GM23248 (cell line): ENCODE data around the gene QRICH2.

Experiments
- EZH2 ChIP-seq: fragments of 200-600 bp; sonication (generic); IDR thresholded peaks from 2 replicates; pipeline ENCODE4 v1.6.1; 2018; ENCODE audit warnings: antibody characterized with exemption, mild to moderate bottlenecking; ENCODE audit not compliant: insufficient read depth, poor library complexity, severe bottlenecking
- EZH2phosphoT487 ChIP-seq: fragments of 200-600 bp; sonication (generic); IDR thresholded peaks from 2 replicates; pipeline ENCODE4 v1.6.1; 2018; ENCODE audit warnings: antibody characterized with exemption, moderate library complexity, mild to moderate bottlenecking, low read depth; ENCODE audit not compliant: insufficient read depth

- TF ChIP-seq EZH2, result no peak
- TF ChIP-seq EZH2phosphoT487, result no peak
These were observed 21.6 kb upstream of the QRICH2 start for GRCh38 chr17:76329664-76330063.
